Skin of body (tissue), 2 donors: ENCODE measurements around the gene C7orf57. TPM values are rescaled to one million over a fixed set of nuclear protein-coding genes. Genes with fewer than 3 reads are reported as not detected.

Source experiments
- DNase-seq: peaks from one replicate; lab custom pipeline; 2025; lab: John Stamatoyannopoulos, UW
- total RNA-seq: library from RNA; depleted of rRNA; stranded (reverse); fragments of >200 nt; gene quantifications from one replicate; pipeline ENCODE4 v1.2.3, GENCODE V29; 2014

C7orf57 gene
- total RNA-seq, 1 donor from 2014 or later, result 0.10 TPM

GRCh38 chr7:48108959-48109847 is 73.9 kb downstream of the C7orf57 start:
- DNase-seq, result no peak

- DNase-seq, result peak; percentile 21
These were observed 74.7 kb downstream of the C7orf57 start for GRCh38 chr7:48109848-48110663.

- no peak for DNase-seq
These were observed 75.5 kb downstream of the C7orf57 start for GRCh38 chr7:48110868-48111267.

Other genes with a start within 250 kb of the C7orf57 start
- gene PKD1L1, start 87.1 kb upstream of the C7orf57 start, total RNA-seq, result 0.30 TPM
- gene HUS1, start 55.9 kb upstream of the C7orf57 start, total RNA-seq, result 17.7 TPM
- gene SUN3, start 6.4 kb upstream of the C7orf57 start, total RNA-seq, result not detected
- 3.2 TPM for gene UPP1, start 53.7 kb downstream of the C7orf57 start, total RNA-seq
- gene ABCA13, start 135.9 kb downstream of the C7orf57 start, total RNA-seq, result 5.6 TPM